Aorta (tissue), 5 donors: ENCODE measurements around the gene GPR162. TPM values are rescaled to one million over a fixed set of nuclear protein-coding genes. Genes with fewer than 3 reads are reported as not detected.

ENCODE experiments used
- ATAC-seq: fragments of 200-7000 bp; cut with Tn5 transposase; one replicate; pipeline ENCODE4 v1.9.1; 2022; ENCODE audit warnings: moderate library complexity; ENCODE audit not compliant: low FRiP score
- DNase-seq, 2 donors: peaks; one replicate each; pipeline ENCODE4 v3.0.0-alpha.2; 2020
- H3K27ac ChIP-seq, 2 donors: one replicate each; pipeline ENCODE4 v1.5.1; 2013; ENCODE audit warnings: low read length in 2 of 2, mild to moderate bottlenecking in 2 of 2, moderate library complexity in 2 of 2, control low read depth in 1 of 2, inconsistent platforms in 1 of 2, low read depth in 1 of 2
- H3K27me3 ChIP-seq, 2 donors: one replicate each; pipeline ENCODE4 v1.6.1; 2013; ENCODE audit warnings: control low read depth in 1 of 2, low read length in 1 of 2, mild to moderate bottlenecking in 1 of 2, moderate library complexity in 1 of 2; ENCODE audit not compliant: insufficient read depth in 2 of 2, control insufficient read depth in 1 of 2
- H3K36me3 ChIP-seq, 2 donors: one replicate each; pipeline ENCODE4 v1.6.1; 2013; ENCODE audit warnings: control low read depth in 1 of 2, low read length in 1 of 2, mild to moderate bottlenecking in 1 of 2; ENCODE audit not compliant: insufficient read depth in 2 of 2, control insufficient read depth in 1 of 2
- H3K4me1 ChIP-seq, 2 donors: one replicate each; pipeline ENCODE4 v1.6.1; 2013; ENCODE audit warnings: low read length in 2 of 2, control low read depth in 1 of 2, mild to moderate bottlenecking in 1 of 2, moderate library complexity in 1 of 2; ENCODE audit not compliant: insufficient read depth in 2 of 2, control insufficient read depth in 1 of 2
- H3K4me3 ChIP-seq, 2 donors: one replicate each; pipeline ENCODE4 v1.5.1; 2013; ENCODE audit warnings: low read length in 2 of 2, control low read depth in 1 of 2, mild to moderate bottlenecking in 1 of 2
- H3K9me3 ChIP-seq: one replicate; pipeline ENCODE4 v1.6.1; 2013; ENCODE audit warnings: mild to moderate bottlenecking, low read length; ENCODE audit not compliant: control insufficient read depth
- WGBS, 2 donors: extraction: QIAGEN DNeasy Blood & Tissue Kit; methylation state at CpG; one replicate each; pipeline ENCODE4 v1.1.7; 2013; 5-methylcytosine and 5-hydroxymethylcytosine counted together
- intact Hi-C, 2 donors: fragments of 100-400 bp; cut with DNase I; formaldehyde crosslinking; loops; one replicate each; pipeline versions ENCODE4 v1.14.2 to v1.15.0; 2022
- polyA plus RNA-seq, 2 donors: library from polyadenylated mRNA; stranded (reverse); fragments of 200-250 nt; gene quantifications; one replicate each; pipeline ENCODE4 v1.2.3, GENCODE V29; 2013
- total RNA-seq, 2 donors: library from RNA; stranded (reverse); fragmentation: NEBNext Ultra II Directional; extraction: Animal tissue kit (Norgen Biotek cat#: 25700); gene quantifications; one replicate each; pipeline ENCODE4 v1.2.1, GENCODE V29; 2021
- donor health status: healthy with polysubstance abuse.
- donor health status: Bipolar disorder and iron deficiency.
- donor health status: DM: no; HTN: no; CAD: no.
- donor health status: DM: no; HTN: no; CAD: no.
- donor health status: DM: yes; HTN: yes; CAD: no.

The GPR162 gene
- total and polyA plus RNA-seq, 4 donors: 4.4 to 17.2 (median 11.3) TPM

DNA sequence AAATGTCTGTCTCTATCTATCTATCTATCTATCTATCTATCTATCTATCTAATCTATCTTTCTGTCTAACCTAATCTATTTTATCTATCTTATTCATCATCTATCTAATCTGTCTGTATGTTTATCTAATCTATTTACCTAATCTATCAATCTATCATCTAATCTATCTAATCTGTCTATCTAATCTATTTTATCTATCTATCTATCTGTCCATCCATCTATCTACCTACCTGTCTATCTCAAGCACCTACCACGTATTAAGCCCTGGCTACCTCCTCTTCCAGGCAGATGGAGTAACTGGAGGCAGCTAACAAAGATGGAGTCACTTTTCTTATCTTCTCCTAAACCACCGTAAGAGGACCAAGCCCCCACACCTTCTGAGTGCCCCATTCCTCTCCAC is 26.5 kb upstream of the GPR162 start:
- Histone ChIP-seq H3K27me3 (no peaks in the 10 kb centered on the region), H3K36me3 (no peaks in the 10 kb centered on the region), H3K4me1 (no peaks in the 10 kb centered on the region), H3K4me3 (no peak overlapping the region), H3K9me3 (no peaks in the 10 kb centered on the region), H3K27ac (no peak overlapping the region)
- intact Hi-C loops: no loop called here
- no peak for DNase-seq
- no peak for ATAC-seq
- 78 to 88% methylated on average over 2 of the region's 2 CpGs for WGBS, 2 donors

DNA sequence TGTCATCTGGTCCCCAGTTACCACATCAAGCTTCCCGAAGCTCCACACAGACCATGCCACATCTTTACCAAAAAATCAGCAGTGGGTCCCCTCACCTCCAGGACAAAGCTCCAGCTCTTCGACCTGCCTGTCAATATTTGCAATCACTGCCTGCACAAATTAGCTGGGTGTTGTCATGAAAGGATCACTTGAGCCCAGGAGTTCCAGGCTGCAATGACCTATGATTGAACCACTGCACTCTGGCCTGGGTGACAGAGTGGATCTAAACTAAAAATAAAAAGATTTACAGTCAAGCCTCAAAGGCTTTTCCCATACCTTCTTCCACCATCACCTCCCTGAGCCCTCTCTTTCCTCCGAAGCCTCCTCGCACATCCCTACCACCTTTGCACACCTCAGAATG is 25.0 kb upstream of the GPR162 start:
- H3K36me3 ChIP-seq: no peaks in the 10 kb centered on the region
- ATAC-seq: no peak

DNA sequence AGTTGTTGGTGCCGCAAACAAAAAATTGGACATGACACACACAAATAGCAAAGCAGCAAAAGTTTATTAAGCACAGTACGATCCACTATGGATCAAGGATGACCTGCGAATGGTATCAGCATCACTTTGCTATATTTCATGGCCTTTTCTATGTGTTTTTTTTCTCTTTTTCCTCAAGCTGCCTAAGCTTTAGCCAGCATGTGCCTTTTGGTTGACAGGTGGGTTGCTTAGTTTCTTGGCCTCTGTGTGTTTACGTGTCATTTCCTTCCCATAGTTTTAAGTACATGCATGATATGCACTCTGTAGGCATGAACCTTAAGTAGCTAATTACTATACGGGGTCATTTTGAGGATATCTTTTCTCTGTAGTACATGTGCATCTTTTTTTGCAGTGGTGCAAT is 22.5 kb upstream of the GPR162 start:
- Histone ChIP-seq H3K27me3 (no peaks in the 10 kb centered on the region), H3K27ac (no peak overlapping the region), H3K9me3 (no peaks in the 10 kb centered on the region), H3K4me1 (no peaks in the 10 kb centered on the region), H3K4me3 (no peak overlapping the region), H3K36me3 (no peaks in the 10 kb centered on the region)
- DNase-seq (no peak), ATAC-seq (no peak)
- 87 to 92% methylated on average over 5 of the region's 5 CpGs for WGBS, 2 donors
- intact Hi-C loops: no loop called here

More for the DNA sequence above, 25.0 kb upstream of the GPR162 start:
- H3K27ac ChIP-seq: no peak overlapping the region
- H3K4me1 ChIP-seq: no peaks in the 10 kb centered on the region
- H3K4me3 ChIP-seq: no peak overlapping the region
- no peaks in the 10 kb centered on the region for H3K27me3 ChIP-seq
- DNase-seq: no peak
- intact Hi-C loops: no loop called here
- H3K9me3 ChIP-seq: no peaks in the 10 kb centered on the region
- WGBS, 2 donors: 91 to 94% methylated on average over 4 of the region's 4 CpGs

DNA sequence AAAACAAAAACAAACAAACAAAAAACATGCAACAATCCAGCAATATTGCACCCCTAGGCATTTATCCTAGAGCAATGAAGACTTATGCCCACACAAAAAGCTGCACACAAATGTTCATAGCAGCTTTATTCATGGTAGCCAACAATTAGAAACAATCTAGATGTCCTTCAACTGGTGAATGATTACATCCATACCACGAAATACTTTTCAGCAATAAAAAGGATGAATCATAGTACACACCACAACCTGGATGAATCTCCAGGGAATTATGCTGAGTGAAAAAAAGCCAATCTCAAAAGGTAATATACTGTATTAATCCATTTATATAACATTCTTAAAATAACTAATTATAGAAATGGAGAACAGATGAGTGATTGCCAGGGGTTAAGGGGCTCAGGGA is 14.5 kb upstream of the GPR162 start:
- Histone ChIP-seq H3K4me3 (no peak overlapping the region), H3K27me3 (no peaks in the 10 kb centered on the region), H3K9me3 (no peaks in the 10 kb centered on the region), H3K4me1 (no peaks in the 10 kb centered on the region), H3K36me3 (no peaks in the 10 kb centered on the region), H3K27ac (no peak overlapping the region)
- intact Hi-C loops: no loop called here
- no peak for ATAC-seq
- WGBS, 2 donors: 79 to 82% methylated on average over 1 of the region's 1 CpG
- no peak for DNase-seq

DNA sequence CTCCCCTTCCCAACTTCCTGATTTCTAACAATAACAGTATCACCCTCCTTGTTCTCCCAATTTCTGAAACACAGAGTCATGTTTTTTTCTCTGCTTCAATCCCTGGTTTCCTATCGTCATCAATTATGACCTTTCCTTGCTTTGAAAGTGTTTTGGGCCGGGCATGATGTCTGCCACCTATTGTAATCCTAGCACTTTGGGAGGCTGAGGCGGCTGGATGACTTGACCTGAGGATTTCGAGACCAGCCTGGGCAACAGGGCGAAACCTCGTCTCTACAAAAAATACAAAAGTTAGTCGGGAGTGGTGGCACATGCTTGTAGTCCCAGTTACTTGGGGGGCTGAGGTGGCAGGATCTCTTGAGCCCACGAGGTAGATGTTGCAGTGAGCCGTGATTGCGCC is 12.6 kb upstream of the GPR162 start:
- Histone ChIP-seq H3K27me3 (no peaks in the 10 kb centered on the region), H3K9me3 (no peaks in the 10 kb centered on the region), H3K4me3 (no peak overlapping the region), H3K27ac (no peak overlapping the region), H3K36me3 (no peaks in the 10 kb centered on the region), H3K4me1 (no peaks in the 10 kb centered on the region)
- no peak for DNase-seq
- intact Hi-C loops: no loop called here
- ATAC-seq: no peak
- WGBS, 2 donors: 84 to 85% methylated on average over 10 of the region's 10 CpGs

DNA sequence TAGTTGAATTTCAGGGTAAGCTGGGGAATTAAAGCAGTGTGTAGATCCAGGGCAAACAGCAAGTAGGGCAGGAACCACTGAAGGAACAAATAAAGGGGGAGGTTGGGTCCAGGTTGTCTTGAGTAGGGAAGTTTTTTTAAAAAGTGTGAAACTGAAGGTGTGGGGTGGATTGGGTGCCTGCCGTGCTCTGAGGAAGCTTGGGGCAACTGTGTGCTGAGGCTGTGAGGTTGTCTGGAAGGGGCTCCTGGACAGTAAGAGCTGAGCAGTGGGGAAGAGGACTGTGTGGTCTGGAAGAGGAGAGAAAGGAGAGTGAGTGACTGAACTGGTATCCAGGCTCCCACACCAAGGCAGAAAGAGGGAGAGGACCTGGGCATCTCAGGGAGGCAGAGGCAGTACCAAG is 10.9 kb upstream of the GPR162 start:
- Histone ChIP-seq H3K4me3 (no peak overlapping the region), H3K4me1 (no peaks in the 10 kb centered on the region), H3K36me3 (no peaks in the 10 kb centered on the region), H3K9me3 (no peaks in the 10 kb centered on the region), H3K27me3 (no peaks in the 10 kb centered on the region), H3K27ac (no peak overlapping the region)
- ATAC-seq (no peak), DNase-seq (no peak)
- intact Hi-C loops: no loop called here
- 85 to 86% methylated on average over 1 of the region's 1 CpG for WGBS, 2 donors

DNA sequence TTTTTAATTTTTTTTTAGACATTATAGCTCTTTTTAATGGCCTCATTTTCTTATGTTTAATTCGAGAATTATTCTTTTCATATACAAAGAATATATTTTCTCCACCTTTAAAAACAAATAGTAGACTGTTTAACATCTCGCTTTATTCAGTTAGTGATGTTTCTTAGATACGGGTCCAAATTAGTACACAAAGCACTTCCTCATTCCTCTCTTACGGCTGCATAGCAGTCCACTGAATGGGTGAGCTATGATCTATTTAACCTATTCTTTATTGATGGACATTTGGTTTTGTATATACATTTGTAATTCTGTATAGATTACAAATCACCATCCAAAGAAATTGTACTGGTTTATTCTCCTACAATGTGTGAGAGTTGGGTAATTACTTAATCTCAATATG is 8.3 kb upstream of the GPR162 start:
- Histone ChIP-seq H3K4me1 (no peaks in the 10 kb centered on the region), H3K4me3 (no peak overlapping the region), H3K27me3 (no peaks in the 10 kb centered on the region), H3K36me3 (no peaks in the 10 kb centered on the region), H3K27ac (no peak overlapping the region), H3K9me3 (no peaks in the 10 kb centered on the region)
- WGBS, 2 donors: 63% methylated on average over 4 of the region's 4 CpGs
- ATAC-seq (no peak), DNase-seq (no peak)
- intact Hi-C loops: no loop called here

DNA sequence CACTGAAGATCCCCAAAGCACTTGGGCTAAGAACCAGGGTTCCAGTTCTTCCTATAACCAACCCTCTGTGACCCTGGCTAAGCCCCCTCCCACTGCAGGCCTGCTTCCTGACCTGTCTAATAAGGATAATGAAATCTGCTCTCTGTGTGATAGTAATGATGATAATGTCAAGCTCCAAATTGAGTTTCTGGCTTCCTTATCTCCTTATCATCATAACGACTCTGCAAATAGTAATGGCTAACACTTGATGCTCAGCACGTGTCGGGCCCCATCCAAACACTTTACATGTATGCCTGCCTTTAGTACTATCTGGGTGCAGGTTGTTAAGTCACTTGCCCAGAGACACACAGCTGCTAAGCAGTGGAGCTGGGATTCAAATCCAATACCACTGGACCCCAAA is 5.0 kb upstream of the GPR162 start:
- Histone ChIP-seq H3K27me3 (no peaks in the 10 kb centered on the region), H3K9me3 (no peaks in the 10 kb centered on the region), H3K36me3 (no peaks in the 10 kb centered on the region), H3K4me1 (no peaks in the 10 kb centered on the region), H3K4me3 (no peak overlapping the region), H3K27ac (no peak overlapping the region)
- intact Hi-C loops: no loop called here
- no peak for DNase-seq
- WGBS, 2 donors: 71 to 77% methylated on average over 3 of the region's 3 CpGs
- no peak for ATAC-seq

DNA sequence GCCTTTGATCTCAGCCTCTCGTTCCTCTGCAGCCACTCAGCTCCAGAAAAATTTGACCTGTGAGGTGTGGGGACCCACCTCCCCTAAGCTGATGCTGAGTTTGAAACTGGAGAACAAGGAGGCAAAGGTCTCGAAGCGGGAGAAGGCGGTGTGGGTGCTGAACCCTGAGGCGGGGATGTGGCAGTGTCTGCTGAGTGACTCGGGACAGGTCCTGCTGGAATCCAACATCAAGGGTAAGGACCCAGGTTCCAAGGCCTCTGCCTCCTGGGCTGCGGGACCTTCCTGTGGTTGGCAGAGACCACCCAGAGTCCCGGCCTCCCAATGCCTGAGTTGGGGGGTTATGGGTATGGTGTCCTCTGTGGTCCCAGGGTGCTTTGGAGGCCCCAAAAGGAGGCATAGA is 4.5 kb upstream of the GPR162 start:
- intact Hi-C loops: no loop called here
- Histone ChIP-seq H3K27ac (no peak overlapping the region), H3K36me3 (no peaks in the 10 kb centered on the region), H3K9me3 (no peaks in the 10 kb centered on the region), H3K27me3 (no peaks in the 10 kb centered on the region), H3K4me1 (no peaks in the 10 kb centered on the region), H3K4me3 (no peak overlapping the region)
- ATAC-seq (no peak), DNase-seq (no peak)
- 79 to 81% methylated on average over 7 to 8 of the region's 8 CpGs for WGBS, 2 donors
